Sigmoid colon (tissue), 7 donors: ENCODE results near the gene MMP7. TPM values are rescaled to one million over a fixed set of nuclear protein-coding genes. Genes with fewer than 3 reads are reported as not detected.

ENCODE experiments used
- DNase-seq: peaks from one replicate; pipeline ENCODE4 v3.0.0-alpha.2; 2019
- H3K27ac ChIP-seq, 4 donors: fragments of 200-600 bp; sonication (generic); one replicate each; pipeline ENCODE4 v1.5.1; 2016 to 2019; ENCODE audit warnings: mild to moderate bottlenecking in 1 of 4
- H3K27me3 ChIP-seq, 3 donors: fragments of 200-600 bp; sonication (generic); one replicate each; pipeline ENCODE4 v1.5.1; 2019; ENCODE audit warnings: mild to moderate bottlenecking in 1 of 3
- H3K36me3 ChIP-seq, 4 donors: fragments of 200-600 bp; sonication (generic); one replicate each; pipeline ENCODE4 v1.5.1; 2016 to 2019
- H3K4me1 ChIP-seq, 4 donors: fragments of 200-600 bp; sonication (generic); one replicate each; pipeline ENCODE4 v1.5.1; 2017 to 2019
- H3K4me3 ChIP-seq, 4 donors: fragments of 200-600 bp; sonication (generic); one replicate each; pipeline ENCODE4 v1.5.1; 2017 to 2019; ENCODE audit warnings: mild to moderate bottlenecking in 2 of 4, moderate library complexity in 1 of 4
- H3K9me3 ChIP-seq, 4 donors: fragments of 200-600 bp in 3 of 4; sonication (generic) in 3 of 4; one replicate each; pipeline versions ENCODE4 v1.5.1 to v1.6.1; 2013 to 2019
- EP300 ChIP-seq, 4 donors: sonication (generic); formaldehyde crosslinking; IDR thresholded peaks; one replicate each; pipeline ENCODE4 v1.6.1; 2017; ENCODE audit warnings: antibody characterized with exemption in 4 of 4
- POLR2A ChIP-seq, 2 donors: fragments of 450-650 bp; IDR thresholded peaks; one replicate each; pipeline ENCODE4 v1.6.1; 2016; ENCODE audit warnings: antibody characterized with exemption in 2 of 2, mild to moderate bottlenecking in 2 of 2, moderate library complexity in 2 of 2
- POLR2AphosphoS5 ChIP-seq, 4 donors: sonication (generic); formaldehyde crosslinking; IDR thresholded peaks; one replicate each; pipeline ENCODE4 v1.6.1; 2017; ENCODE audit warnings: antibody characterized with exemption in 4 of 4
- WGBS, 2 donors: extraction: QIAGEN DNeasy Blood & Tissue Kit; methylation state at CpG; one replicate each; pipeline ENCODE4 v1.1.7; 2013; 5-methylcytosine and 5-hydroxymethylcytosine counted together
- intact Hi-C: fragments of 100-400 bp; cut with DNase I; formaldehyde crosslinking; loops from one replicate; pipeline ENCODE4 v1.15.1; 2023
- polyA plus RNA-seq, 3 donors: library from polyadenylated mRNA; stranded (reverse); fragments of 200-250 nt; gene quantifications; one replicate each; pipeline ENCODE4 v1.2.3, GENCODE V29; 2013
- total RNA-seq, 4 donors: library from RNA; depleted of rRNA; stranded (reverse); fragments of >200 nt; gene quantifications; one replicate each; pipeline ENCODE4 v1.1.0, GENCODE V29; 2016
- TF ChIP-seq, protein P1 (sequence below), 4 experiments: fragments of 450-650 bp in 3 of 4; fragments of 200-600 bp in 1 of 4; IDR thresholded peaks; one replicate each; pipeline ENCODE4 v1.5.1; 2016 to 2019; ENCODE audit warnings: antibody characterized with exemption in 4 of 4, mild to moderate bottlenecking in 3 of 4, moderate library complexity in 2 of 4
- donor health status: healthy with polysubstance abuse.
- donor health status: Bipolar disorder and iron deficiency.
- donor health status: healthy.

MMP7 gene
- total and polyA plus RNA-seq, 7 donors = 11.8 TPM; not detected in 6

DNA sequence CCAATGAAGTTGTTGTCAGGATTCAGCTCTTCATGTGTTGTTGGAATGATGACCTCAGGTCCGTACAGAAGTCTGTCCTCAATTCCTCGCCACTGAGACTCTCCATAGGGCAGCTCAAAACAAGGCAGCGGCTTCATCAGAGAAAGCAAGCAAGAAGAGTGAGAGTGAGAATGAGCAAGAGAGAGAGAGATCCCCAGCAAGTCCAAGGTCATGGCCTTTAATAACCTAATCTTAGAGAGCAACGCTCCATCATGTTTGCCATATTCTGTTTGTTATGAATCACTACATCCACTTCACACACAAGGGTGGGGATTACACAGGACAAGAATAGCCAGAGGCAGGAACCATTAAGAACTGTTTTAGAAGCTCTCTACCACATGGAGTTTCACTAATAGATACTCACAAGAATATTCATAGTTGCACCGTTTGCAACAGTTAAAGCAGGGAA, 23.3 kb upstream of the MMP7 start:
- H3K27ac ChIP-seq = no peak overlapping the region
- intact Hi-C loops = no loop called here
- peaks cover 0 to 10% (median 2%) of the 10 kb centered on the region in 4 donors for H3K4me1 ChIP-seq
- no peaks in the 10 kb centered on the region for H3K9me3 ChIP-seq
- TF ChIP-seq EP300 (IDR thresholded peaks at IDR 0.05) (no peak), POLR2A (IDR thresholded peaks at IDR 0.05) (no peak), POLR2AphosphoS5 (IDR thresholded peaks at IDR 0.05) (no peak)
- TF ChIP-seq, protein P1, sequence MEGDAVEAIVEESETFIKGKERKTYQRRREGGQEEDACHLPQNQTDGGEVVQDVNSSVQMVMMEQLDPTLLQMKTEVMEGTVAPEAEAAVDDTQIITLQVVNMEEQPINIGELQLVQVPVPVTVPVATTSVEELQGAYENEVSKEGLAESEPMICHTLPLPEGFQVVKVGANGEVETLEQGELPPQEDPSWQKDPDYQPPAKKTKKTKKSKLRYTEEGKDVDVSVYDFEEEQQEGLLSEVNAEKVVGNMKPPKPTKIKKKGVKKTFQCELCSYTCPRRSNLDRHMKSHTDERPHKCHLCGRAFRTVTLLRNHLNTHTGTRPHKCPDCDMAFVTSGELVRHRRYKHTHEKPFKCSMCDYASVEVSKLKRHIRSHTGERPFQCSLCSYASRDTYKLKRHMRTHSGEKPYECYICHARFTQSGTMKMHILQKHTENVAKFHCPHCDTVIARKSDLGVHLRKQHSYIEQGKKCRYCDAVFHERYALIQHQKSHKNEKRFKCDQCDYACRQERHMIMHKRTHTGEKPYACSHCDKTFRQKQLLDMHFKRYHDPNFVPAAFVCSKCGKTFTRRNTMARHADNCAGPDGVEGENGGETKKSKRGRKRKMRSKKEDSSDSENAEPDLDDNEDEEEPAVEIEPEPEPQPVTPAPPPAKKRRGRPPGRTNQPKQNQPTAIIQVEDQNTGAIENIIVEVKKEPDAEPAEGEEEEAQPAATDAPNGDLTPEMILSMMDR (IDR thresholded peaks at IDR 0.05) = no peak
- H3K36me3 ChIP-seq = no peaks in the 10 kb centered on the region
- no peak overlapping the region for H3K4me3 ChIP-seq
- no peak for DNase-seq
- no peaks in the 10 kb centered on the region for H3K27me3 ChIP-seq
- WGBS, 2 donors = 85 to 86% methylated on average over 5 of the region's 5 CpGs

DNA sequence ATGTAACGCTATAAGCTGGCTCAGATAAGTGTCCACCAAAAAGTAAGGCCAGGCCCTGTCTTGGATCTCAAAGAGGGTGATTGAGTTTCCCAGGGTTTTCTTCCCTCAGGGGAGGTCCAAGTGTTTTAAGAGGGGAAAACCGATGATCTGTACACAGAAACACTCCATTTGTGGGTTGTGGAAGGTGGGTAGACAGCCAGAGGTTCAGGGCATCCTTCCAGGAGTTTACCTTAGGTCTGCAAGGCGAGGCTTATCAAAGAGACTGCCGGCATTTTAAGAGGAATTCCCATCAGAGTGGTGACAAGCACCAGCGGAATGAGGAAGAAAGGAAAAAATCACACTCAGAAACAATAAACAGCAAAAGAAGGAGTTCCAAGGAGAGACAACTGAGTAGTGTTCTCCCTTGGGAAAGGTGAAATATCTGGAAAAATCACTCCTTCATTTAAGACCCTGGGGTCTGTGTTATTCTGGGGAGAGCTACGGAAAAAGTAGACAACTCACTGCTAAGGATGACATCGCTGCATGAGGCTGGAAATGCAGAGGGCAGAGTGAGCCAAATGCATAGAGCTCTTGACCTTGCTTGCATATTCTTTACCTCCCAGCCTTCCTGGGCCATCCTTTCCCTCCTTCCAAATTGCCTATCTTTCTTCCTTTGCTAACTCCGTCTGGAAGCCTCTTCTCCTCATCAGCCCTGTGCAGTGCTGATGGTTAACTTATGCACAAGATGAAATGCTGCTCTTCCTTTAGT, 22.1 kb upstream of the MMP7 start:
- no peaks in the 10 kb centered on the region for H3K36me3 ChIP-seq
- intact Hi-C loops = no loop called here
- no peak overlapping the region for H3K4me3 ChIP-seq
- H3K4me1 ChIP-seq = peaks cover 0 to 10% (median 0%) of the 10 kb centered on the region in 4 donors
- WGBS, 2 donors = 31 to 77% methylated on average over 8 of the region's 8 CpGs
- H3K27me3 ChIP-seq = no peaks in the 10 kb centered on the region
- DNase-seq = no peak
- no peak overlapping the region for H3K27ac ChIP-seq
- TF ChIP-seq POLR2A (IDR thresholded peaks at IDR 0.05) = no peak
- TF ChIP-seq EP300 (IDR thresholded peaks at IDR 0.05) = no peak
- H3K9me3 ChIP-seq = no peaks in the 10 kb centered on the region

DNA sequence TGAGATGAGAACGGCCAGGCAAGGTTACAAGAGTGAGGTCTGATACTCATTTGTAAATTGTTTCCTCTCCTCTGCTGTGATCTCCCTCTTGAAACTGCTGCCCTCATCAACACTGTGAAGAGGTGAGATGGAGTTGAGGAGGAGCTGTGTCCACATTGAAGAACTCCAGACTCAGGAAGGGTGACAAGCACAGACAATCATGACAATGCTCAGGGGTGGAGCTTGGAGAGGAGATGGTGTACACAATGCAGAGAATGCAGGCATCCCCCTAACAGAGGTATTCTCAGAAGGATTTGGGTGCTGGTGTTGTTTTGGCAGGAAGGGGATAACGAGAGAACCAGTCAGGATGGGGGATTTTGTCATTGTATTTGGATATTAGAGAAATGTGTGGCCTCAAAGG, 21.5 kb upstream of the MMP7 start:
- intact Hi-C loops = no loop called here
- no peaks in the 10 kb centered on the region for H3K9me3 ChIP-seq
- H3K27ac ChIP-seq = no peak overlapping the region
- no peak overlapping the region for H3K4me3 ChIP-seq
- peaks cover 0 to 10% (median 0%) of the 10 kb centered on the region in 4 donors for H3K4me1 ChIP-seq
- no peak for TF ChIP-seq POLR2AphosphoS5 (IDR thresholded peaks at IDR 0.05)
- TF ChIP-seq, protein P1 (IDR thresholded peaks at IDR 0.05) = no peak
- TF ChIP-seq EP300 (IDR thresholded peaks at IDR 0.05) = no peak
- H3K27me3 ChIP-seq = no peaks in the 10 kb centered on the region
- no peaks in the 10 kb centered on the region for H3K36me3 ChIP-seq
- DNase-seq = no peak
- WGBS, 2 donors = 73 to 77% methylated on average over 2 of the region's 2 CpGs

DNA sequence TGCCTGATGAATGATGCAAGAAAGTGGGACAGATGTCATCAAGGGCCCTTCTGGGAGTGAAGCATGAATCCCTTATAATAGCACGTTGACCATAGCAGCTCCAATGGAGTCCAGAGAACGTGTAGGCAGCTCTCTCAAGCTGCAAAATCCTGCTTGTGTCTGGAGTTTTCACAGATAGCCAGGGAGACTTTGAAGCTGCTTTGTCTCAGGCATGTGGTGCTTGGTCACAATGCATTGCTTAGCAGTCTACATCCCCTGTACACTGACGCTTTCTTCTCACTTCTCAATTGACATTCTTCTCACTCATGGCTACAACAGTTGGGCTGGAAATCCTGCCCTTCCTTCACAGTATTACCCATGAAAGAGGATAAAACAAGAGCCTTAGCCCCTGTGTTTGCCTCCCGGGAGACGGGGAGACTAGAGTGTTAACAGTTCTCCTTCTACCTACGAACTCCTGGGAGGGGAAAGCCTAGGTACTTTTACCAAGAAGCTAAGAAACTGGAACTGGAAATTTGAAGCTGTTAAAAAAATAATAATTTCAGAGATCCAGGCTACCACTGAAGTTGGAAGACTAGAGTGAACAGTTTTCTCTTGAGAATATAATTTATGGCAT, 20.7 kb upstream of the MMP7 start:
- DNase-seq = no peak
- Histone ChIP-seq H3K4me1 (peaks cover 0 to 10% (median 0%) of the 10 kb centered on the region in 4 donors), H3K27ac (no peak overlapping the region), H3K9me3 (no peaks in the 10 kb centered on the region), H3K36me3 (no peaks in the 10 kb centered on the region), H3K27me3 (no peaks in the 10 kb centered on the region), H3K4me3 (no peak overlapping the region)
- WGBS, 2 donors = 85 to 86% methylated on average over 6 of the region's 6 CpGs
- TF ChIP-seq, protein P1 (IDR thresholded peaks at IDR 0.05) = no peak
- TF ChIP-seq EP300 (IDR thresholded peaks at IDR 0.05) (no peak), POLR2AphosphoS5 (IDR thresholded peaks at IDR 0.05) (no peak), POLR2A (IDR thresholded peaks at IDR 0.05) (no peak)
- intact Hi-C loops = no loop called here

DNA sequence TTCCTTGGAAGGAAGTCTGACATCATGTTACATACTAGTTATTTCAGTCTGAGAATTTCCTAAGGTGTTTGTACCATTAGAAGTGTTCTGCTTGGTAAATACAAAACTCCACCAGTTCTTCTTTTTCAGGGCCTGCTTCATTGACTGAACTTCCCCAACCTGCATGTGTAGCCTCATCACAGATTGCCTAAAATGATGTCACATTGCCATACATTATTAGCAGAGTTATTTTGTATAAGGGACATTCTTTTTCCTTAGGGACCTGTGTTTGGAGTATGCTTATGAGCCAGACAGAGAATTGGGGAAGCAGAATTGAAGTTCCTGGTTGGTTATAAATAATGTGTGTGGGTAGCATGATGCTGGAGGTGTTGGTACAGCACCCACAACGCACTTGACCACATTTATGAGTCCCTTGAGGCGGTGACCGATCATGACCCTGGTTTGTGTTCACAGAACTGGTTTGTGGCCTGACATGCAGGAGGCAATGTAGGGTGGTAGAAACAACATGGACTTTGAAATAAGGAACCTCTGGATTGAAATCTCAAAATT, 16.4 kb upstream of the MMP7 start:
- intact Hi-C loops = no loop called here
- WGBS, 2 donors = 57 to 67% methylated on average over 3 of the region's 3 CpGs
- no peaks in the 10 kb centered on the region for H3K36me3 ChIP-seq
- TF ChIP-seq, protein P1 (IDR thresholded peaks at IDR 0.05) = no peak
- no peak for TF ChIP-seq POLR2A (IDR thresholded peaks at IDR 0.05)
- H3K27me3 ChIP-seq = no peaks in the 10 kb centered on the region
- peaks cover 0 to 4% (median 0%) of the 10 kb centered on the region in 4 donors for H3K4me1 ChIP-seq
- no peaks in the 10 kb centered on the region for H3K9me3 ChIP-seq
- H3K27ac ChIP-seq = no peak overlapping the region
- H3K4me3 ChIP-seq = no peak overlapping the region
- DNase-seq = no peak
